Posterior cingulate gyrus (tissue), 11 donors: ENCODE measurements around the gene SOCS3.

Source experiments
- DNase-seq, 10 donors: peaks; one replicate each; pipeline versions ENCODE4 v3.0.0 to v3.0.0-alpha.2; 2020 to 2021; ENCODE audit warnings: mixed read lengths in 3 of 10
- intact Hi-C: fragments of 100-400 bp; cut with DNase I; formaldehyde crosslinking; loops from one replicate; pipeline ENCODE4 v1.15.1; 2023

Gene SOCS3

GRCh38 chr17:78369791-78370381 is 10.0 kb upstream of the SOCS3 start:
- DNase-seq = peak in 1 of 10 donors; percentile 65
- intact Hi-C loops = no loop called here

DNA sequence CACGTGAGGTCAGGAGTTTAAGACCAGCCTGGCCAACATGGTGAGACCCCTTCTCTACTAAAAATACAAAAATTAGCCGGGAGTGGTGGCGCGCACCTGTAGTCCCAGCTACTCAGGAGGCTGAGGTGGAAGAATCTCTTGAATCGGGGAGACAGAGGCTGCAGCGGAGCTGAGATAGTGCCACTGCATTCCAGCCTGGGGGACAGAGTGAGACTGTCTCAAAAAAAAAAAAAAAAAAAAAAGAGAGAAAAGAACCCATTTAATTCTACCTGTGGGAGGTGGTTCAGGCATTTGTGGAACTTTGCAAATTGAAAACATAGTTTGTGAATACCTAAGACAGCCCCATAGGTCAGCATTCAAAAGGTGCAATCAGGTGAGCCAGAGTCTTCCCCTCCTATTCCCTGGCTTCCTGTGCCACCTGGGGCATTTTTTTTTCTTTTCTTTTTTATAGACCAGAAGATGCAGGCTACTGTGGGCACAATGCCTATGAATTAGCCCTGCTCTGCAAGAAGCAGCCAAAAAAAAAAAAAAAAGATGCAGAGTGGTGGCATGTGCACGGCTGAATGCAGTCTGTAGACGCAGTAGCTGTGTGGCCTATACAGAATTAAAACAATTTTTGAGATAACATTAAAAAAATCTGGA is 9.1 kb upstream of the SOCS3 start:
- intact Hi-C loops = no loop called here
- DNase-seq = no peak

- intact Hi-C loops = no loop called here
Observed at GRCh38 chr17:78368348-78368747, 8.5 kb upstream of the SOCS3 start.

DNA sequence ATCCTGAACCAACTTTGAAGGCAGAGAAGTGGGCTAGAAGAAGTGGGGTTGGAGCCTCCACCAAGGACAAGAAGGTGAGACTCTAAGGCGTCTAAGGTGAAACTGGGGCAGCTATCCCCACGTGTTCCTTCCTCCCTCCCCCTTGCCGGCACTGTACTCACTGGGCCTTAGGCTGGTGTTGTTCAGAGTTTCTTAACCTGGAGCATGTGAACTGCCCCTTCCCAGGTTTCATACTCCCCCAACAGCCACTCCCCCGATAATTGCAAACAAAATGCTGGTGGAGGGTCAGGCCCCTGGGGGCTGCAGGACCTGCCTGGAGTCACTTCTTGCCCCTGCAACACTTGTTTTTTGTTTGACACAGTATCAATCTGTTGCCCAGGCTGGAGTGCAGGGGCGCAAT is 7.3 kb upstream of the SOCS3 start:
- DNase-seq = peak in 1 of 10 donors; percentile 43

More at GRCh38 chr17:78368348-78368747, 8.5 kb upstream of the SOCS3 start:
- peak in 1 of 10 donors; percentile 58 for DNase-seq

DNA sequence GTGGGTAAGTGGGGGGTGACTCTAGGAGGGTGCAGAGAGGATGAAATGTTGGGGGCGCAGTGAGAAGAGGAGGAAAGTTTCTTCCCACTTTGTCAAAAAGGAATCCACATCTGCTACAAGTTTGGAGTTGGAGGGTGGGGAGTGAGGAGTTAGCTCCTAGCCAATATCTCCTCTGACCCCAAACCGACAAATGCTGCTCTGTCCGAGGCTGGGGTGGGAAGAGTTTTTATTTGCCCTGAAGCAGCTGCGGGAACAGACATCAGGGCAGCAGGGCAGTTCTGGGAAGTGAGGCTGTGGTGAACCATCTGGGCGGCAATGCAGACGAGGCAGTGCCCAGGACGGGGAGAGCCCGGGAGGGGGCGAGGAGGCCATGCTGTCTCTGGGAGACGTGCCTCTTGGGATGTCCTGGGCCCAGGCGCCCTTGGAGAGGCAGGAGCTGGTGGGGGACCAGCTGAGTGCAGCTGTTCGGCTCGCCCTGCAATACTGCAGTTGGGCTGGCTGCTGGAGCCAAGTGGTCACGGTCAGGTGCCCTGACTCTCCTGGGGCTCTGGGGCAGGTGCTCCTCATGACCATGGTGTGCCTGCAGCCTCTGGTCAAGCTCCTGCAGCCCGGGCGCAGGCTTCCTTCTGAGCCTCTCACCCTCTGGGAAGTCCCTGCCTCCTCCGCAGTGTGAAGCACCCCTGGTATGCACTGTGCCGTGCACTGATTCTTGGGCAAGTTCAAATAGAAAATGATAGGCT is 6.4 kb upstream of the SOCS3 start:
- DNase-seq = peak in 1 of 10 donors; percentile 72
- intact Hi-C loops = no loop called here

More for the DNA sequence above, 7.3 kb upstream of the SOCS3 start:
- intact Hi-C loops = no loop called here

GRCh38 chr17:78365561-78366108 is 5.8 kb upstream of the SOCS3 start:
- intact Hi-C loops = no loop called here
- peak in 1 of 10 donors; percentile 53 for DNase-seq

GRCh38 chr17:78364436-78365281 is 4.8 kb upstream of the SOCS3 start:
- intact Hi-C loops = loop anchor here (5.0 kb wide), 1 partner anchor 58 kb away; no protein-coding TSS in a partner anchor
- peak in 1 of 10 donors; percentile 80 for DNase-seq

GRCh38 chr17:78362671-78363070 is 2.8 kb upstream of the SOCS3 start:
- intact Hi-C loops = loop anchor here (5.0 kb wide), 1 partner anchor 60 kb away; no protein-coding TSS in a partner anchor

GRCh38 chr17:78362232-78362631 is 2.4 kb upstream of the SOCS3 start:
- intact Hi-C loops = loop anchor here (5.0 kb wide), 1 partner anchor 60 kb away; no protein-coding TSS in a partner anchor
- no peak for DNase-seq

More at GRCh38 chr17:78362671-78363070, 2.8 kb upstream of the SOCS3 start:
- peak in 1 of 10 donors; percentile 12 for DNase-seq

GRCh38 chr17:78361225-78361701 is 1.4 kb upstream of the SOCS3 start:
- intact Hi-C loops = loop anchor here (5.0 kb wide), 1 partner anchor 61 kb away; no protein-coding TSS in a partner anchor
- peak in 1 of 10 donors; percentile 48 for DNase-seq

GRCh38 chr17:78360371-78361224 is 721 bp upstream of the SOCS3 start:
- intact Hi-C loops = loop anchor here (5.0 kb wide), 1 partner anchor 62 kb away; no protein-coding TSS in a partner anchor
- peak; percentile 65 to 98 (median 88) for DNase-seq

GRCh38 chr17:78359321-78359996 is 418 bp downstream of the SOCS3 start:
- DNase-seq = peak in 2 of 10 donors; percentile 17 to 82
- intact Hi-C loops = no loop called here

DNA sequence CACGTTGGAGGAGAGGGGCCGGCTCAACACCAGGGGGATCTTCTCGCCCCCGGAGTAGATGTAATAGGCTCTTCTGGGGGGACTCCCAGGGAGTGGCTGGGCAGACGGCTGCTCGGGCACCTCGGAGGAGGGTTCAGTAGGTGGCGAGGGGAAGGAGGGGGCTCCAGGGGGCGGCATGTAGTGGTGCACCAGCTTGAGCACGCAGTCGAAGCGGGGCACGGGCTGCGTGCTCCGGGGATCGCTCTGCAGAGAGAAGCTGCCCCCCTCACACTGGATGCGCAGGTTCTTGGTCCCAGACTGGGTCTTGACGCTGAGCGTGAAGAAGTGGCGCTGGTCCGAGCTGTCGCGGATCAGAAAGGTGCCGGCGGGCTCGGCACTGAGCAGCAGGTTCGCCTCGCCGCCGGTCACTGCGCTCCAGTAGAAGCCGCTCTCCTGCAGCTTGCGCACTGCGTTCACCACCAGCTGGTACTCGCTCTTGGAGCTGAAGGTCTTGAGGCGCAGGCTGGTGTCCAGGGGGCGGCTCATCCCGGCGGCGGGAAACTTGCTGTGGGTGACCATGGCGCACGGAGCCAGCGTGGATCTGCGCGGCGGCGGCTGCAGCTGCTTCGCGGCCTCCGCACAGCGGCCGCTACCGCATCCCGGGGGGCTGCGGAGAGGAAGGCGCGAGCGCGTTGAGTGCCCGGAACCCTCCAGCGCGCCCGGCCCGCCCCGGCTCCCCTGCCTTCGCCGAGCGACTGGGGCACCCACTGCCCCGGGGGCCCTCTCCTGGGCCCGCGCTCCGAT is 1.1 kb downstream of the SOCS3 start:
- DNase-seq = peak in 4 of 10 donors; percentile 26 to 87 (median 80)
- intact Hi-C loops = no loop called here

DNA sequence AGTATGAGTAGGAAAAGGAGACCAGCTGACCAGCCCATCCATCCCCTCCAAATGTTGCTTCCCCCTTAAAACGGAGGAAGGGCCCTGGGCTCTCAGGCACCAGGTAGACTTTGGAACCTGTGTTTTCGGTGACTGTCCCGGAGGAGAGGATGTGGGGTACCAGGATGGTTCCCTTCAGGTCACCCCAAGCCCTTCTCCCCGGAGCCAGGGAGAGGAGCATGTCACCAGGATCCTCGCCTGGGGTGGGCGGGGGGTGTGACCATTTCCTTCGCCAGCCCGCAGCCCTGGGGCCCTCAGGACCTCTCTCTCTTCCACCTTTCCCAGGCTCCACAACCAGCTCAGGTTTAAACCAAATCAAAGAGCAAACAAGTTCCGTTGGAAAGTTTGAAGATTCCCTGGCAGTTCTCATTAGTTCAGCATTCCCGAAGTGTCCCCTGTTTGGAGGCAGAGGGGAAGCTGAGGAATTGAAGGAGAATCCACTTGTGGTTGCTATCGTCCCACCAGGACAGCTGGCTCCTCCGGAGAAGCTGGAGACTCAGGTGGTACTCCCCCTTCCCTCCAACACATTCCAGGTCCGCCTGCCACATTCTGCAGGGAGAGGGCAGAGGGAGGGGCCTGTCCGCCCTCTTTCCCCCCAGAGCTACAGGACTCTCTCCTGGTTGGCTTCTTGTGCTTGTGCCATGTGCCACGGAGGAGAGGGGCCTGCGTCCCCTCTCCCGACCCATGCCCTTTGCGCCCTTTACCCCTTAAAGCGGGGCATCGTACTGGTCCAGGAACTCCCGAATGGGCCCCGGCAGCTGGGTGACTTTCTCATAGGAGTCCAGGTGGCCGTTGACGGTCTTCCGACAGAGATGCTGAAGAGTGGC is 2.0 kb downstream of the SOCS3 start:
- intact Hi-C loops = no loop called here
- DNase-seq = peak in 1 of 10 donors; percentile 31

DNA sequence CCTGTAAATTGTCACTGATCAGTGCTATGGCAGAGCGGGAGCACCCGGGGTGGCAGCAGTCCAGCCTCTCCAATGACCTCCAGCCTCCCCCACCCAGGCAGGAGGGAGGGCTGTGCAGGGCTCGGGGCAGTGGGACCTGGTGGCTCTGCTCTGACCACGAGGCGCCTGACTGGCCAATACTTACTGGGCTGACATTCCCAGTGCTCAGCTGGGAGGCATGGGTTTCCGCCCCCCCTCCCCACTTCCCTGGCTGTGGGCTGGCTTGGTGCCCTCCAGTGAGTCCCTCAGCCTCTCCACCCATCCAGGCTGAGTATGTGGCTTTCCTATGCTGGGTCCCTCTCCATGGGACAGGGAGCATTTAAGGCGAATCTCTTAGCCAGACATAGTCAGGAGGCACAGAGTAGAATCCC is 2.7 kb downstream of the SOCS3 start:
- peak in 5 of 10 donors; percentile 31 to 89 (median 54) for DNase-seq
- intact Hi-C loops = no loop called here

- peak in 3 of 10 donors; percentile 48 to 88 (median 79) for DNase-seq
- intact Hi-C loops = no loop called here
Observed at GRCh38 chr17:78356101-78356713, 3.7 kb downstream of the SOCS3 start.
